Stomach (tissue), 9 donors: Measurements from ENCODE around the gene TMEM79. TPM values are rescaled to one million over a fixed set of nuclear protein-coding genes. Genes with fewer than 3 reads are reported as not detected.

Source experiments
- DNase-seq, 2 donors: peaks; one replicate each; pipeline versions ENCODE4 v3.0.0 to v3.0.0-alpha.2; 2013 to 2019
- H3K27ac ChIP-seq, 5 donors: fragments of 200-600 bp in 4 of 5; sonication (generic) in 4 of 5; one replicate each; pipeline ENCODE4 v1.5.1; 2013 to 2019; ENCODE audit warnings: mild to moderate bottlenecking in 1 of 5, moderate library complexity in 1 of 5
- H3K27me3 ChIP-seq, 3 donors: fragments of 200-600 bp; sonication (generic); one replicate each; pipeline ENCODE4 v1.5.1; 2017 to 2019; ENCODE audit warnings: mixed run types in 1 of 3
- H3K36me3 ChIP-seq, 4 donors: fragments of 200-600 bp; sonication (generic); 1 replicate in 3 of 4; 2 replicates in 1 of 4; pipeline ENCODE4 v1.5.1; 2016 to 2019
- H3K4me1 ChIP-seq, 4 donors: fragments of 200-600 bp; sonication (generic); one replicate each; pipeline ENCODE4 v1.5.1; 2016 to 2019
- H3K4me3 ChIP-seq, 4 donors: fragments of 200-600 bp; sonication (generic) in 3 of 4; one replicate each; pipeline ENCODE4 v1.5.1; 2016 to 2019; ENCODE audit warnings: mild to moderate bottlenecking in 1 of 4
- H3K9me3 ChIP-seq, 4 donors: fragments of 200-600 bp; sonication (generic); one replicate each; pipeline ENCODE4 v1.5.1; 2016 to 2019
- EP300 ChIP-seq: sonication (generic); formaldehyde crosslinking; IDR thresholded peaks from one replicate; pipeline ENCODE4 v1.6.1; 2017; ENCODE audit warnings: antibody characterized with exemption
- POLR2A ChIP-seq, 4 donors: fragments of 450-650 bp; IDR thresholded peaks; one replicate each; pipeline ENCODE4 v1.6.1; 2016; ENCODE audit warnings: antibody characterized with exemption in 4 of 4, control low read depth in 2 of 4, mild to moderate bottlenecking in 1 of 4, moderate library complexity in 1 of 4
- POLR2AphosphoS5 ChIP-seq, 3 donors: sonication (generic); formaldehyde crosslinking; IDR thresholded peaks; one replicate each; pipeline ENCODE4 v1.6.1; 2016; ENCODE audit warnings: antibody characterized with exemption in 3 of 3
- WGBS, 5 donors: extraction: QIAGEN DNeasy Blood & Tissue Kit in 3 of 5; methylation state at CpG; one replicate each; pipeline versions ENCODE4 v1.1.5 to v1.1.7; 2013 to 2018; 5-methylcytosine and 5-hydroxymethylcytosine counted together
- intact Hi-C: fragments of 100-400 bp; cut with DNase I; formaldehyde crosslinking; loops from one replicate; pipeline ENCODE4 v1.15.1; 2023; ENCODE audit warnings: low total_unique reads
- polyA plus RNA-seq, 3 donors: library from polyadenylated mRNA; stranded (reverse); fragments of 200-250 nt; gene quantifications; one replicate each; pipeline ENCODE4 v1.2.3, GENCODE V29; 2013
- total RNA-seq, 5 donors: library from RNA; depleted of rRNA; stranded (reverse); fragments of >200 nt; gene quantifications; one replicate each; pipeline versions ENCODE4 v1.1.0 to v1.2.3, GENCODE V29; 2014 to 2016
- TF ChIP-seq, protein P1 (sequence below), 7 experiments: fragments of 450-650 bp in 4 of 7; fragments of 200-600 bp in 3 of 7; sonication (generic) in 3 of 7; IDR thresholded peaks; one replicate each; pipeline ENCODE4 v1.5.1; 2016 to 2019; ENCODE audit warnings: antibody characterized with exemption in 7 of 7, control low read depth in 2 of 7, mild to moderate bottlenecking in 1 of 7
- donor health status: healthy with polysubstance abuse.
- donor health status: Bipolar disorder and iron deficiency.
- donor health status: healthy.

The TMEM79 gene
- total and polyA plus RNA-seq, 8 donors, result 1.1 to 24.9 (median 2.9) TPM; not detected in 1

DNA sequence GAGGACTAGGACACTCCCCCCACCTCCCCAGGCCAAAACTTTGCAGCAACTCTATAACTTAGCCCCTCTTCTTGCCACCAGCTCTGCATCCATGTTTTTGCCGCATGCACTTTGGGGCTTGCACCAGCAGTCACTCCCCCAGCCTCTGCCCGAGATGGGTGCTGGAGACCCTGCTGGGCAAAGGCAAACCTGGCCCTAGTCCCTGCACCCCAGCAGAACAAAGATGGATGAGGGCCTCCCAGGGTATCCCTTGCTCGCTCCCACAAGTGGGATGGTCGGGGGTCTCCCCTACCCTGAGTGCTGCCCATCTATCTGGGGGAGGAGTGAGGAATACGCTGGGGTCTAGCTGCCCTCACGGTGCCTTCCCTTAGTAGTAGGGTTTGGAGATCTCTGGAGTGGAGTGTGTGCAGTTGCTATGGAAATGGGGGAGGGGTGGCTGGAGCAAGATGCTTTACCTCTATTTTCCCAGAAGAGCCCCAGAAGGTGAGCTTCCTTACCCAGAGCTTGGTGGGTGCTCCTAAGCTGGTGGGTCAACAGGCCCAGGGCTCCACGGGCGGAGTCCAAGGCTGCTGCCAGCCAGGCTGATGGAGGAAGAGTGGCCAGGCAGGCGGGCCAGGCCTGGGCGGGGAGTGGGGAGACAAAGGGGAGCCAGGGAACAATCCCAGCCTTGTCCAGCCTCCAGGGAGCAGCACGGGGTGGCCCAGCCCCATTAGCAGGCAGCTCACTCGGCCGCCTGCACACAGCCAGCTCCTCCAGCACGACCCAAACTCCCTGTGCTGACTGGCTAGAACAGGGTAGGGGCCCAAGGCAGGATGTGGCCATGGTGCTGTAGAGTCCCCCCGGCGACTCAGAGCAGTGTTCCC is 36.4 kb upstream of the TMEM79 start, which contains the start of gene PAQR6:
PAQR6 (minus strand) TSS at position 597 of the 863 bp plus-strand sequence. CDS start 1,325 bp downstream, outside the sequence.
- H3K27ac ChIP-seq, result no peak within 1 kb of the TSS
- DNase-seq, result peak; percentile 58 to 84

DNA sequence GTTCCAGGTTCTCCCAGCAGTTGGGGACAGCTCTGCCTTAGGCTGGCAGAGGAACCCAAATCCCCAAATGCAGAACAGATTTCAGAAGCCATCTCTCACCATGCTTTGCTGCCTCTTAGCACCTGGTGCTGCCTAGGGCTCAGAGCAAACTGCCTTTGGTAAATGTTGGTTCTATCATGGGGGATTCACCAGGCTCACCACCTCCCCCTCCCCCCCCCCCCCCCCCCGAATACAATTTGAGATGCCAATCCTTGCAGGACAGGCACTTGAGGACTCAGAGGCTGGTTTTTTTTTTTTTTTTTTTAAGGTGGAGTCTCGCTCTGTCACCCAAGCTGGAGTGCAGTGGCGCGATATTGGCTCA is 35.8 kb upstream of the TMEM79 start:
- intact Hi-C loops, result no loop called here
- TF ChIP-seq POLR2AphosphoS5 (IDR thresholded peaks at IDR 0.05) (no peak), EP300 (no peak), POLR2A (IDR thresholded peaks at IDR 0.05) (no peak)
- TF ChIP-seq, protein P1, sequence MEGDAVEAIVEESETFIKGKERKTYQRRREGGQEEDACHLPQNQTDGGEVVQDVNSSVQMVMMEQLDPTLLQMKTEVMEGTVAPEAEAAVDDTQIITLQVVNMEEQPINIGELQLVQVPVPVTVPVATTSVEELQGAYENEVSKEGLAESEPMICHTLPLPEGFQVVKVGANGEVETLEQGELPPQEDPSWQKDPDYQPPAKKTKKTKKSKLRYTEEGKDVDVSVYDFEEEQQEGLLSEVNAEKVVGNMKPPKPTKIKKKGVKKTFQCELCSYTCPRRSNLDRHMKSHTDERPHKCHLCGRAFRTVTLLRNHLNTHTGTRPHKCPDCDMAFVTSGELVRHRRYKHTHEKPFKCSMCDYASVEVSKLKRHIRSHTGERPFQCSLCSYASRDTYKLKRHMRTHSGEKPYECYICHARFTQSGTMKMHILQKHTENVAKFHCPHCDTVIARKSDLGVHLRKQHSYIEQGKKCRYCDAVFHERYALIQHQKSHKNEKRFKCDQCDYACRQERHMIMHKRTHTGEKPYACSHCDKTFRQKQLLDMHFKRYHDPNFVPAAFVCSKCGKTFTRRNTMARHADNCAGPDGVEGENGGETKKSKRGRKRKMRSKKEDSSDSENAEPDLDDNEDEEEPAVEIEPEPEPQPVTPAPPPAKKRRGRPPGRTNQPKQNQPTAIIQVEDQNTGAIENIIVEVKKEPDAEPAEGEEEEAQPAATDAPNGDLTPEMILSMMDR (IDR thresholded peaks at IDR 0.05), result no peak
- Histone ChIP-seq H3K27ac (no peak overlapping the region), H3K27me3 (peaks cover 0 to 31% (median 9%) of the 10 kb centered on the region in 3 donors), H3K4me3 (no peak overlapping the region), H3K36me3 (peaks cover 37 to 49% (median 45%) of the 10 kb centered on the region in 4 donors), H3K4me1 (peaks cover 24 to 37% (median 34%) of the 10 kb centered on the region in 4 donors), H3K9me3 (no peaks in the 10 kb centered on the region)
- DNase-seq, result no peak
- WGBS, 5 donors, result 56 to 84% (median 68%) methylated on average over 4 of the region's 4 CpGs

More for the DNA sequence above, 36.4 kb upstream of the TMEM79 start, which contains the start of gene PAQR6:
- H3K4me3 ChIP-seq, result no peak within 1 kb of the TSS
- H3K9me3 ChIP-seq, result no peaks in the 10 kb centered on the region
- H3K27me3 ChIP-seq, result peaks cover 0 to 31% (median 9%) of the 10 kb centered on the region in 3 donors
- H3K36me3 ChIP-seq, result peaks cover 31 to 43% (median 39%) of the 10 kb centered on the region in 4 donors
- H3K4me1 ChIP-seq, result peaks cover 24 to 37% (median 34%) of the 10 kb centered on the region in 4 donors
- TF ChIP-seq POLR2A (IDR thresholded peaks at IDR 0.05) (no peak), EP300 (no peak)
- TF ChIP-seq, protein P1 (IDR thresholded peaks at IDR 0.05), result no peak
- 21 to 41% (median 31%) methylated on average over 11 to 16 of the region's 16 CpGs for WGBS, 5 donors
- intact Hi-C loops, result no loop called here

DNA sequence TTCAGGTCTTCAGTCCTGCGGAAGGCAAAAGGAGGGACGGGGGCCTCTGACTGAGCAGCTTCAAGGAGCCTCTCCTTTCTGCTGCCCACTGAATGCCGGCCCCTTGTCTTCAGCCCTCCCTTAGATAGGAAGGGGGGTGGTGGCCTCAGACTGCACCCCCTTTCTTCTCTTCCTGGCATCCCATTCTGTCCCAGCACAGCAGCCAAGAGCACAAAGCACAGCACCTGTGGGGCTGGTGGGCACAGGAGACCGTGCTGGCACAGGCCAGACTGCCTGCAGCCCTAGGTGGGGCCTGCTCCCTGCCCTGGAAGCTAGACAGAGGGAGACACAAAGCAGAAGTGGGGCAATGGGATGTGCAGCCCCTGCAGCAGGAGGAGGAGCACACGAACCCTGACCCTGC is 34.5 kb upstream of the TMEM79 start:
- Histone ChIP-seq H3K9me3 (no peaks in the 10 kb centered on the region), H3K4me3 (no peak overlapping the region), H3K36me3 (peaks cover 46 to 58% (median 57%) of the 10 kb centered on the region in 4 donors), H3K27ac (no peak overlapping the region), H3K4me1 (peaks cover 24 to 37% (median 34%) of the 10 kb centered on the region in 4 donors), H3K27me3 (peaks cover 0 to 23% (median 9%) of the 10 kb centered on the region in 3 donors)
- TF ChIP-seq POLR2A (IDR thresholded peaks at IDR 0.05) (no peak), EP300 (no peak), POLR2AphosphoS5 (IDR thresholded peaks at IDR 0.05) (no peak)
- TF ChIP-seq, protein P1 (IDR thresholded peaks at IDR 0.05), result no peak
- intact Hi-C loops, result no loop called here
- 82 to 94% (median 88%) methylated on average over 4 to 5 of the region's 5 CpGs for whole genome bisulfite sequencing, 5 donors
- no peak for DNase-seq

DNA sequence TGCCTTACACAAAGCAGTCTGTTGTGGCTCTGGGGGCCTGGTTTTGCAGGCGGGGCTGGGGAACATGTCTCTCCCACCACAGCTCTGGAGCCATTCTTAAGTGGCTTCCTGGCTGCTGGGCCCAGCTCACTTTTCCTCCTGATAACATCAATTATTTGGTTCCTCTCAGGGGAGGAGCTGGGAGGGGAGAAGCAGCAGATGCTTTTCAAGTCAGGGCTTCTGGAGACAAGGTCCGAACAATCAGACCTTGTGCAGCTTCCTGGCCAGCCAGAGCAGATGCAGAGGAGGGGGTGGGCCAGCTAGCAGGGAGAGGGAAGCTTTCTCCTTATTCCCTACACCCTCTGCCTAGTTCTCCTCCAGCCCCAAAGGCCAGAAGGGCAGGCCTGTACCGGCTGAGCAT is 32.6 kb upstream of the TMEM79 start:
- peaks cover 0 to 4% (median 0%) of the 10 kb centered on the region in 3 donors for H3K27me3 ChIP-seq
- peaks cover 48 to 78% (median 76%) of the 10 kb centered on the region in 4 donors for H3K36me3 ChIP-seq
- WGBS, 5 donors, result 50 to 73% (median 55%) methylated on average over 3 of the region's 3 CpGs
- TF ChIP-seq EP300 (no peak), POLR2AphosphoS5 (IDR thresholded peaks at IDR 0.05) (no peak), POLR2A (IDR thresholded peaks at IDR 0.05) (no peak)
- TF ChIP-seq, protein P1 (IDR thresholded peaks at IDR 0.05), result no peak
- H3K4me1 ChIP-seq, result peaks cover 10 to 18% (median 16%) of the 10 kb centered on the region in 4 donors
- DNase-seq, result peak in 1 of 2 donors; percentile 67
- no peak overlapping the region for H3K4me3 ChIP-seq
- no peaks in the 10 kb centered on the region for H3K9me3 ChIP-seq
- intact Hi-C loops, result no loop called here
- no peak overlapping the region for H3K27ac ChIP-seq
